Cerebellar nuclear complex (tissue), 1 donor: ENCODE results near the gene PABPC1L.

Experiments used
- DNase-seq, 2 experiments: peaks; one replicate each; lab custom pipeline; 2025; lab: John Stamatoyannopoulos, UW

The PABPC1L gene

DNA sequence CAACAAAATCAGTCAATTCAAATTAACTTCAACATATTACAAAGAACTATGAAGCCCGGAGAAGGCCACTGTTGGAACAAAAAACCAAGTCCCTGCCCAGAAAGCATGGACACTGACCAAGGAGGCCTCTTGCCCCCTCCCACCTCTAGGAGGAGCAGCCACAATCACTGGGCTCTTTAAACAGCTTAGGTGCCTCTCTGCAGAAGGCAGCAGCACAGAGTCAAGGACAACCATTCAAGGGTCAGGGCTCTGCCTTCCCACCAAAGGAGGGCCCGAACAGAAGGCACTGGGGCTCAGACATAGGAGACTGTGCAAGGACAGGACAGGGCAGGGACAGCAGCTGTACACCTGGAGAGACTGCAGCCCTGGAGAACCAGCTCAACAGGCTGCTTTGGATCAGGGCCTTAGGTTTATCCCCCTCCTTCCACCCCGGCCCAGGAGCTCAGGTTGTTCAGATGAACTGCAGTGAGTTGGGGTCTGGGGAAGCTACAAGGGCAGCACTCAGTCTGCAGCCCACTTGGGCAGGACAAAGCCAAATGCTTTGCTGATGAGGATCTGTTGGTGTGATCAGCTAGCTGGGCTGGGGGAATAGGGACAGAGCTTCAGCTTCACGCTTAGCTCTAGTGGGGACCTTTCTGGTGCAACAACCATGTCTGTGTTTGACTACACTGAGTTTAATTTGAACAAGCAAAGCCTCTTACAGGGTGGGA is 32.6 kb downstream of the PABPC1L start:
- DNase-seq: no peak

DNA sequence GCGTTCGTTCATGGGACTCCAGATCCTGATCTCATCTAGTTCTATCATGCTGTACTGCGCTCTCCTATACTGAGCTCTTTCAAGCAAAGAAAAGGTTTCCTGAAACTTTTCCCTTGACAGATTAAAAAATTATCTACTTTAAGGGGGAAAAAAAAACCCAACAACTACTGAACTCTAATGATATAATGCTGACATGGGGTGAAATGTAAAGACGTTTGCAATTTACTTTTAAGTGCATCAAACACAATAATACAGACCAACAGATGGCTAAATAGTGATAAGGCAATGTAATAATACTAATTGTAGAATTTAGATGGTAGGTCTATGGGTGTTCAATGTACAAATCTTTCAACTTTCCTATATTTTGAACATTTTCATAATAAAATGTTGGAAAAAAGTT is 34.0 kb downstream of the PABPC1L start:
- no peak for DNase-seq

DNA sequence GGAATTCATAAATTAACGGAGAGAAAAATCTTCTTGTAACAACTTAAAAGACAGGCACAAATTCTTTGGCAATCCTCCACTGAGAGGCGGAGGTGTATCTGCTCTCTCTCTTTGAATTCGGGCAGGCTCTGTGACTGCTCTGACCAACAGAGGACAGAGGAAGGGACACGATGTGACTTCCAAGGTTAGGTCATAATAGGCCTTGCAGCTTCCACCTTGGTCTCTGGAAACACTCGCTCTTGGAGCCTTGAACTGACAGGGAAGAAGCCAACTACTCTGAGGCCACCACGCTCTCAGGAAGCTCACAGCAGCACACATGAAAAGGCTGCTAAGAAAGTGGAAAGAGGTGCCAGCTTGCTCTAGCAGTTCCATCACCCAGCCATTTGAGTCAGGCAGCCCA is 35.4 kb downstream of the PABPC1L start:
- DNase-seq: no peak

DNA sequence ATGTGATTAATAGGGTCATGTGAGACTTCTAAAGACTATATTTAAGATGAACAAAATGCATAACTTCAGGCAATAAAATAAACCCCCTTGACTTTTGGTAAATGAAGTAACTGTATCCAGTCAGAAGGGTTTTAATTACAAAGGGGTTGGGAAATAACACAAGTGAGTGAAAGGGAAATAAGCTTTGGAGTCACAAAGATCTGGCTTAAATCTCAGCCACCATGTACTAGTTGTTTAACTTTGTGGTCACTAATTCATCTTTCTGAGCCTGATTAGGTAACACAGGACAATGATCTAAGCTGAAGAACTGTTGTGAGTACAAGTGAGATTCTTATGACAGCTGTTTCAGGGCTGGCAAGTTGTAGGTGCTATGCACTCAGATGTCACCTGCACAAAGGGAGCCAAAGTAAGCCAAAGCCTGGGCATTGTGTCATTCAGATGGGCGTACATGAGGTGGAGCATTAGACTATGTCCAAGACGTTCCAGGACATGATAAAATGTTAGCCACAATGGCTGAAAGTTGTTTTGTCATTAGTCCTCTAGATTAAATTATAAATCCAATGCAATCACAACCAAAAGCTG is 36.5 kb downstream of the PABPC1L start:
- no peak for DNase-seq

DNA sequence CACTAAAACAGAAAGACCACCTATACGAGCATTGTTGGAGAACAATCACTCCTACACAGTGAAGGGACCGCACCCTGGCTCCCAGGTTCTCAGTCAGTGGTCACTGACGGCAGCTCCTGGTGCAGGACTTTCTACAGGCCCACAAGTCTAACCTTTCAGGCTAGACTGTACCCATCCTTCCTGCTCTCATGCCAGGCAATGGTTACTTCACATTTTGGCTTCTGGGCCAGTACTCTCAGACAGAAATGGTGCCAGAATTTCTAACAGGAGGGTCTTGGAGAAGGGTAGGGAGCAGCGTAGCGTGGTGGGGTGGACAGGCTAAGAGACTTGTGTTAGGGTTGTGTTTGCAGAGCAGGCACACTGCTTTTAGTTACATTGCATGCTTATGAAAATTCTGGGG is 38.2 kb downstream of the PABPC1L start:
- no peak for DNase-seq

DNA sequence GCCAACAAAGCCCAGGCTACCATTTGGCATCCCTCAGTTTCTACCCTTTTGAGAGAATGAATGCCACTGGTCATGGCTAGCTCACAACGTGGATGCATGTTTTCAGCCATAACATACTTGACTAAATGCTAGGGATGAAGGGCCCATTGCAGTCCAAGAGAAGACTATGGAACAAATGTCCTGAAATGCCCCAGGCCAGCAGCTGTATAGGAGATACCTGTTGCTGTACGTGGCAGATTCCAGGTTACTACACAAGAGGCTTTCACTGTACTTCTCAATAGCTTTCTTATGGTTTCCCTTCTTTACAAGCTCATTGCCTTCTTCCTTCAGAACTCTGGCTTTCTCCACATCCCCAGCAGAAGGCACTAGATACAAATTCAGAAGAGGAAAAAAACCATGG is 38.7 kb downstream of the PABPC1L start:
- DNase-seq: no peak

DNA sequence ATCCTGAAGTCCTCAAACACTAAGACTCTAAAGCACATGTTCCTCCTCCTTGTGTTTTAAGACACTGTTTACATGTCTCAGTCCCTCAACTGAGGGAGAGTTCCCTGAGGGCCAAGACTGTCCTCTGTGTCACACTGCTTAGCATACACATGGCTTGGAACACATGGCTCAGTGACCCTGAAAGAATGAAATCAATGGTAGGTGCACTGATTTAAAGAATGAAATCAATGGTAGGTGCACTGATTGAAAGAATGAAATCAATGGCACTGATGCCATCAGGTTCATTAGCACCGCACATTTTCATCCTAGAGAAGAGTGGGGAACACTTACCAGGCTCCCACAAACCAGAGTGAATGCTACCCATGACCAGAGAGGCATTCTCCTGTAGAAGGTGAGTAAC is 40.5 kb downstream of the PABPC1L start:
- DNase-seq: no peak

DNA sequence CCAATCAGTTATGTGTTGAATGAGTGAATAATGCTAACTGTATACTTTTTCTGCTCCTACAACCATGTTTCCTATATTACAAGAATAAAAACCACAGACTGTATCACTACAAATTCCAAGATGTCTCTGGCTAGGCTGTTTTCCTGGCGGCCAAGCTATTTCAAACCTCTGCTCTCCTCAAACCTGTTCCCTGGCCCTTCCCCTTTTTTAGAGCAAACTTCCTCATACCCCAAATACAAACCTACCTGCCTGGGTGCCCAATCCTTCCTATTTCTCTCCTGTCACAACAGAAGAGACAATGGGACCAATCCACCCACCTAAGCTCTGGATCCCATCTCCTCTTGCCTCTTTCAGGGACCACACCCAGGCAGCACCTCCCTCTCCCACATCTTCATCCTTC is 42.9 kb downstream of the PABPC1L start:
- DNase-seq: no peak

DNA sequence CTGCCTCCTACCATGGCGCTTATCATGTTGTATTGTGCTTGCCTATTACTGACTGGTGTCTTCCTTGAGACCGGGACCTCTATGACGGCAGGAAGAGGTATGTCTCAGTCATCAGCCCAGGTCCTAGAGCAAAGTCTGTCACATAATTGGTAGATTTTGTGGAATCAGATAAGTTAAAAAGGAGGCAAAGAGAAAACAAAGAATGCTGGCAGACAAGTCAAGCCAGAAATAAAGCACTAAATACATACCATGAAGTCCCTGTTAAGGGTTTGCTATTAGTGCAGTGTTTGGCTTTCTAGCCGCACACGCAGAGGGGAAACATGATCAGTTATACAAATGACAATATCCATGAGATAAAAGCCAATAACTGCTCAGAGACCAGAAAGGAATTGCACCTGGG is 44.4 kb downstream of the PABPC1L start:
- DNase-seq: no peak

DNA sequence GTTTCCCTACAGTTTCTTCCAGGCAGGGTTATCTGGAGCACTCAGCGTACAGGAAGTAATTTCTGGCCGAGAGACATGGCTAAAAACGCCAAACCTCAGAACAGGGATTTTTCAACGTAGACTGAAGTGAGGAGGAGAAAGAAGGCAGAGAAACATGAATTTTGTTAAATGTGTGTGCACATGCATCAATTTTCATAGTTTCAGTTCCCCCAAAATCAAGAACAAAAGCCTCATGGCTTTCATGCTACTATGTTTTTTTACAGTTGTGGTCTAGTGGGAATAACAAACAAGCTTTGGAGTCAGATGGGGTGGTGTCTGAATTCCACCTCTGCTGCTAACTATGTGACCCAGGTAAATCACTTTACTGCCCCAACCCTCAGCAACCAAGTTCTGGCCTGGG is 45.4 kb downstream of the PABPC1L start:
- DNase-seq: no peak

DNA sequence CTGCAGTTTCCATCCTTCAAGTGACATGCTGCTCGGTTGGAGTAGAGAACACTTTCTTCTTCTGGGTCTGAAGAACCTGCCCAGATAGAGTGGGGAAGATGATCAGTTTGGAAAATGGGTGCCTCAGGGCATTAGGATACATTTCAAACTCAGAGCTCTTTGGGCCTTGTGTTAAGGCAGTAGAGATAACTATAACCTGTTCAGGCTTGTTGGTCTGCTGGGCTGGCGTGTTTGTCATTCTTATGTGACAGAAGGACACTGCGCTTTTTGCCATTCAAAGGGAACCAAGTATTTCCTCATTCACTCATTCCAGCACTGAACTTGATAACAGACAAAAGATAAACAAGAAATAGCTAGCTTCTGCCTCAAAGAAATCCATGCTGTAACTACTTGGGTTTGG is 46.5 kb downstream of the PABPC1L start:
- no peak for DNase-seq

DNA sequence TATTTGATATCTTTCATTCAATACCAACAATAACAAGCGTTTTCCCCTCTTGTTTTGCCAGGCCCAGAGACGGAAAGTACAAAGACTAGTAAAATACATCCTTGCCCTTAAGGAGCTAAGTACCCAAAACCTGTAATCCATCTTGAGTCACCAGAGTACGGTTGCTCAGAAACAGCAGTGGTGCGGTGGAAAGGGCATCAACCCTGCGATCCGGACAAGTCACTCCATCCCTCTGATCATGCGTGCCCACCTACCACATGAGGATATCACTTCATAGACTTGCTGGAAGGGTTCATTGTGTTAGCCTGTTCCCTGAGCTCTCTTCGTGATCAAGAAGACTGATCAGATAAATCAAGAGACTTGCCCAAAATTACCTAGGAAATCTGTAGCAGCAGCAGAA is 48.4 kb downstream of the PABPC1L start:
- DNase-seq: no peak

DNA sequence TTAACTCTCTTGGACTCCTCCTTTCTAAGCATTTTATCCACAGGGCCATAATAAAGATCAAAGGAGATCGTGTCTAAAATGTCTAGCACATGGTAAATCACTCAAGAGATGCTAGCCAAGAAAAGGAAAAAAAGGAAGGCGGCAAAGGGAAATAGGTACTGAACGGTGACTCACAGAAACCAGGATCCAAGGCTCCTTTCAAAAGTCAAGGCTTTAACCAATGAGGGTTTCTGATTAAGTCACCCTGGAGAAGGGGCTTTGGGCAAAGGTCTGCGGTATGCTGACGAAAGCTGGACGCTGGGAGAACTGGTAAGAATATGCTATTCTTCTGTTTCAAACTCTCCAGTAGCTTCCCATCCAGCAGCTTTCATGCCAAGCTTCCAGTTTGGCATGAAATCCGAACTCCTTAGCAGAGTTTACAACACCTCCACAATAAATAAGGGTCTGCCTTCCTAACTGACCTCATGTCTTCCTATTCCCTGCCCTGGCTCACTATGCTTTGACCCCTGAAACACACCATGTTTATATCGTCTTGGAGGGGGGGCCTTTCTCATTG is 49.3 kb downstream of the PABPC1L start:
- no peak for DNase-seq

DNA sequence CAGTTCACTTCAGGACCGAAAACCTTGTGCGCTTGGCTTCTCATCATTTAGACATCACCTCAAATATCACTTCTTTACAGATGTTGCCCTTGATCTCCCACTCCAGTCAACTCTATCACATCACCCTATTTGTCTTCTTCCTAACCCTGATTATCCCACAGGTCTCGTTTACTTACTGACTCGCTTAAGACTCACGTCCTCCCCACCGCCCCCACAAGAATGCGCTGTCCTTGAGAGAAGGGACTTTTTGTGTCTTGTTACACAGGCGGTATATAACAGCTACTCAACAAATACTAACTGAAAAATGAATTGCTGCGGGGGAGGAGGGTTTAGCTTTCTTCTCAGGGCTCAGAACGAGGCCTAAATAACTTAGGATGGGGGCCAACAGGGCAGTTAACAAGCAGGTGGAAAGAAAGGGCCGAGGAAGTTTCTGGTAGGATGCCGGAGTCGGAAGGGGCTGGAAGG is 49.8 kb downstream of the PABPC1L start:
- DNase-seq: no peak

DNA sequence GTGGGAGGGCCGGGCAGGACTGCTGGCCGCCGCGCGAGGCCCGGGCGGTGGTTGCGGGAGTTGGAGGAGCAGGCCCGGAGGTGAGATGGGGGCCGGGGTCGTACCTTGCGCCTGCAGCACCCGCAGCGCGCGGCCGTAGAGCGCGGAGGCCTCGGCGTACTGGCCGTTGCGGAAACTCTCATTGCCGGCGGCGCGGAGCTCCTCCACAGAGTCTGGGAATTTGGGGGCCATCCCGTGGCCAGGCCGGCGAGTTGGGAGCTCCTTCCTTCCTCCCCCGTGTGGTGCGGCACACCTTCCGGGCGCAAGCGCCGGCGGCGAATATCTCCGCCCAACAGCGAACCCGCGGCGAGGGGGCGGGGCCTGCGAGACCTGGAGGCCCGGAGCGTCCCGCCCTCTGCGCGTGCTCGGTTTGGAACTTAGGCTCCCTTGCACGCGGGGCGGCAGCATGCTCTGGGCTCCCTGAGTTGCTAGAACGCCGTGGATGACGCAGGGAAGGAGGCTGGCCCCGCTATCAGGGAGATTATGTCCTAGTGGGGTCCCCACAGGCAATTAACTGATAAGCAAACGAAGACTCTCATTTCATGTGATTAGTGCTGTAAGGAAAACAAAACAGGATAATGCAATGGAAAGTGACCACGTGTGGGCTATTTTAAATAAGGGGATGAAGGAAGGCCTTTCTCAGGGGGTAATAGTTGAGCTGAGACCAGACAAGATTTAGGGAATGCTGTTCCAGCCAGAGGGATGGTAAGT is 50.4 kb downstream of the PABPC1L start, which contains the start of gene TOMM34:
Gene TOMM34 (minus strand): TSS at position 295 of the 750 bp plus-strand sequence. CDS start 64 bp downstream, at position 231.
- peak; percentile 43 to 76 for DNase-seq

DNA sequence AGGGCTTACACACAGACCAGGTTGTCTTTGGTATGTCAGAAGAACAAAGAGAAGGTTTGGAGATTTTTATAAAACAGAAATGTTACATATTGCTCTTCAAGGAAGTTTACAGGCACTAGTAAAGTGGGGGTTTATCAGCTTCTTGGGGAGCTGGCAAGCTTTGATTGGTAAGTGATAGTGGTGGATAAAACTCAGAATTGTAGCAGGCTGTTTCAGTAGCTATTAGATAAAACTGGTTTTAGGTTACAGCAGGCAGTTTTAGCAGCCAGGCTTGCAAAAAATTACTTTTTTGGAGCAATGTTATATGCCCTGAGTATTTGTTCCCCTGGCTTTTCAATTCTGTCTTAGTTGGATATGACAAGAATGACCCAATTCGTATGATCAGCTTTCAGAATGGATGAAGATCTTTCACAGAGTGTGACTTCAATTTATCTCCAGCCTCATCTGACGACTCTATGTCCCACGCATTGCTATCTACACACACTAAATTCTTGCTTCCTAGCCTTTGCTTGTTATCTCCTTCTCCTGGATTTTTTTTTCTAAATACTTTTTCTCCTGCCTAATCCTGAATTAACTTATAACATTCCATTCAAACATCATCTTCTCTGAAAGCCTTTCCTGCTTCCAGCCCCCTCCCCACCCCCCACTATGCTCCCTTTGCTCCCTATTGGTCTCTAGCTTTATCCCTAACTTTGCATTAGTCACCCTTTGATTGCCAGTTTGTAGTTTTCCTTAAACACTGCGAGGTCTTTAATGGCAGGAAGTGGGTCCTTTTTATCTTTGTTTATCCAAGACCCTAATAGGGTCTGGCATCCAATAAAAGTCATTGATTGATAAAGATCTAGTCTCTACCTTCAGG is 51.4 kb downstream of the PABPC1L start:
- no peak for DNase-seq

DNA sequence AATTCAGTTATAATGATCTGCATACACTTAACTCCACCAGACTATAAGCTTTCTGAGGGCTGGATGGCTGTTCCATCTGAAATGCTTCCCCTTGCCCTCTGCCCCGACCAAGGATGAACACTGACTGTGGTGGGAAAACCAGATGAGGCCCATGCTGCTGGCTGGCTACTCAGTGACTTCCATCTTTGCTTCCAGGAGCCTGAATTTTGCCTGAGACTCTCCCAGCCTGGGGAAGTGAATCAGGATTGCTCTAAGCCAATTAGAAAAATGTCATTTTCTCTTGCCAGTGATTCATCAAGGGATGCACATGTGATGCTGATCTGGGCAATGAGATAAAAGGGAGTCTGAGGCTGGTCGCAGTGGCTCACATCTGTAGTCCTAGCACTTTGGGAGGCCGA is 52.0 kb downstream of the PABPC1L start:
- no peak for DNase-seq

DNA sequence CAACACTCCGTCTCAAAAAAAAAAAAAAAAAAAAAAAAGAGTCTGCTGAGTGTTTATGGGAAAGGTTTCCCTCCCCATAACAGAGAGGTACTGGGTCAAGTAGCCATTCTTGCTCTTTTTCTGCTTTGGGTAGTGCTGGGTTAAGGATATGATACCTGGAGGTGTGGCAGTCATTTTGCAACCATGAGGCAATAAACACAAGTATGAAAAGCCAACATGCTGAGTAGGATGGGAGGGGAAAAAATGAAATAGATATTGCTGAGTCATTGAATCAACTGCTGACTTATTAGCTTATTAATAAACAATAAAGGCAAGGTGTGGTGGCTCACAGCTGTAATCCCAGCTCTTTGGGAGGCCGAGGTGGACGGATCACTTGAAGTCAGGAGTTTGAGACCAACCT is 52.6 kb downstream of the PABPC1L start:
- no peak for DNase-seq

DNA sequence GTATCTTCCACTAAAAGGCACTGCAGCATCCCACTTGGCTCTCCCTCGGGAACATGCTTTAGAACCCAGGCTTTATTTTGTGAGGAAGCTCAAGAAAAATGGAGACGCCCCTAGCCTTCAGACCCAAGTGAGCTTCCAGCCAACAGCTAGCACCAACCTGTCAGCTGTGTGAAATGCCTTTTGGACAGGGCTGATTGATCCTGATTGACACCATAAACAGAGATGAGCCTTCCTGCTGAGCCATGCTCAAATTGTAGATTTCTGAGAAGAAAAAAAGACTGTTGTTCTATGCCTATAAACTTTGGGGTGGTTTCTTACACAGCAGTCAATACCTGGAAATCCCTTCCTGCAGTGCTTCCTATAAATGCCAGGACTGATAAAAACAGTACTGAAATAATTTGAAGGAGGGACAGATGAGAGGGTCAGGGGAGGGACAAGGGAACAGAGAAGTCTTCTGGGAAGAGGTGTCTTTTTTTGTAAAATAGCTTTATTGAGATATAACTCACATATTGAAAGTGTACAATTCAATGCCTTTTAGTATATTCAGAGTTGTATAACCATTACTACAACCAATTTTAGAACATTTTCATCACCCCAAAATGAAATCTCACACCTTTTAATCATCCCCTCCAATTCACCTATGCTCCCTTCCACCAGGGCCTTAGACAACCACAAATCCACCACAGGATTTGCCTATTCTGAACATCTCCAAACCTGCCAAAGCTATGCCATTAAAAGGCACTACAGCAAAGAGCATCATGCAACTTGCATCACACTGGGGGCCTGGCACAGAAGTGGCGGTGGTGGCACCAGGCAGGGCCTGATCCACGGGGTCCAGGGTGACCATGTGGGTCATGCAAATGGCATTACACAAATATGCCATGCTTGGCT is 53.7 kb downstream of the PABPC1L start:
- no peak for DNase-seq

DNA sequence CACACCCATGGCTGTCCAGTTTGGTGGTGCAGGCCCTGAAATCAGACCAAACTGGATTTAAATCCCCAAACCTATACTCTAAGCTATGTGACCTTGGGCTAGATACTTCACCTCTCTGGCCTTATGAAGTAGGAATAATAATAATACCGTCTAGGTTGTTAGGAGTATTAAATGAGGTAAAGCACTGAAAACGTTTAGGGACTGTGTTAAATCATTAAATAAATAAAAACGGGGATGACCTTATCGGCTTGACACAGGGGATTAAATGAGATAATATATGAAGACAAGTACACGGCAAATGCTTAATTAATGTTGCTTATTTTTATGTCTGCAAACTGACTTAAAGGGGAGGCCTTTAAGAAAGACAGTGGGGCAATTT is 55.8 kb downstream of the PABPC1L start:
- no peak for DNase-seq
